ENCODE measurements around the gene CYTIP.
"Not testable (repeated sequence)": the region's sequence is repeated elsewhere in the genome, so short reads cannot be mapped to it uniquely, and the experiment has no call there.

DNA sequence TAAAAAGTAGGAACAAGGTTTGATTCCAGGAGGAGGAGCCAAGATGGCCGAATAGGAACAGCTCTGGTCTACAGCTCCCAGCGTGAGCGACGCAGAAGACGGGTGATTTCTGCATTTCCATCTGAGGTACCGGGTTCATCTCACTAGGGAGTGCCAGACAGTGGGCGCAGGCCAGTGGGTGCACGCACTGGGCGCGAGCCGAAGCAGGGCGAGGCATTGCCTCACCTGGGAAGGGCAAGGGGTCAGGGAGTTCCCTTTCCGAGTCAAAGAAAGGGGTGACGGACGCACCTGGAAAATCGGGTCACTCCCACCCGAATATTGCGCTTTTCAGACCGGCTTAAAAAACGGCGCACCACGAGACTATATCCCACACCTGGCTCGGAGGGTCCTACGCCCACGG lies 75.4 kb downstream of the CYTIP start:
- TF ChIP-seq, protein P1, sequence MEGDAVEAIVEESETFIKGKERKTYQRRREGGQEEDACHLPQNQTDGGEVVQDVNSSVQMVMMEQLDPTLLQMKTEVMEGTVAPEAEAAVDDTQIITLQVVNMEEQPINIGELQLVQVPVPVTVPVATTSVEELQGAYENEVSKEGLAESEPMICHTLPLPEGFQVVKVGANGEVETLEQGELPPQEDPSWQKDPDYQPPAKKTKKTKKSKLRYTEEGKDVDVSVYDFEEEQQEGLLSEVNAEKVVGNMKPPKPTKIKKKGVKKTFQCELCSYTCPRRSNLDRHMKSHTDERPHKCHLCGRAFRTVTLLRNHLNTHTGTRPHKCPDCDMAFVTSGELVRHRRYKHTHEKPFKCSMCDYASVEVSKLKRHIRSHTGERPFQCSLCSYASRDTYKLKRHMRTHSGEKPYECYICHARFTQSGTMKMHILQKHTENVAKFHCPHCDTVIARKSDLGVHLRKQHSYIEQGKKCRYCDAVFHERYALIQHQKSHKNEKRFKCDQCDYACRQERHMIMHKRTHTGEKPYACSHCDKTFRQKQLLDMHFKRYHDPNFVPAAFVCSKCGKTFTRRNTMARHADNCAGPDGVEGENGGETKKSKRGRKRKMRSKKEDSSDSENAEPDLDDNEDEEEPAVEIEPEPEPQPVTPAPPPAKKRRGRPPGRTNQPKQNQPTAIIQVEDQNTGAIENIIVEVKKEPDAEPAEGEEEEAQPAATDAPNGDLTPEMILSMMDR (IDR thresholded peaks at IDR 0.05 in 2 of 3, conservative IDR thresholded peaks at IDR 0.05 in 1 of 3; ENCODE audit: insufficient read depth in 2 of 3, low read depth in 1 of 3, low read length in 3 of 3), result not testable (repeated sequence)
- TF ChIP-seq ZSCAN32 (CRISPR knock-in tag; IDR thresholded peaks at IDR 0.05), result not testable (repeated sequence)
